GM12878 (cell line): ENCODE results near the gene METTL8. TPM values are rescaled to one million over a fixed set of nuclear protein-coding genes. Genes with fewer than 3 reads are reported as not detected.
A peak's percentile ranks its signal among the peaks of the same experiment; 100 is the strongest.

Experiments
- ATF7 ChIP-seq: fragments of 450-650 bp; IDR thresholded peaks from 2 replicates; pipeline ENCODE4 v1.6.1; 2016; ENCODE audit warnings: low read depth, mild to moderate bottlenecking
- BMI1 ChIP-seq: fragments of 450-650 bp; IDR thresholded peaks from 2 replicates; pipeline ENCODE4 v1.6.1; 2016; ENCODE audit warnings: mild to moderate bottlenecking, moderate library complexity, borderline replicate concordance
- CHD1 ChIP-seq: IDR thresholded peaks from 2 replicates; pipeline ENCODE4 v1.6.1; 2012; ENCODE audit warnings: low read depth, low read length, improper control_type of control experiment
- CREB1 ChIP-seq: IDR thresholded peaks from 2 replicates; pipeline ENCODE4 v1.6.1; 2012; ENCODE audit warnings: low read depth, mild to moderate bottlenecking, inconsistent platforms
- EED ChIP-seq: sonication (generic); IDR thresholded peaks from 2 replicates; pipeline ENCODE4 v1.6.1; 2016; ENCODE audit warnings: antibody characterized with exemption, low read depth
- EZH2 ChIP-seq: IDR thresholded peaks from 2 replicates; pipeline ENCODE4 v1.6.1; 2012; ENCODE audit warnings: low read depth, mild to moderate bottlenecking, control low read depth, inconsistent platforms, low read length, borderline replicate concordance; ENCODE audit not compliant: control insufficient read depth
- FOXK2 ChIP-seq: fragments of 450-650 bp; IDR thresholded peaks from 2 replicates; pipeline ENCODE4 v1.6.1; 2017; ENCODE audit warnings: mild to moderate bottlenecking, moderate library complexity
- IKZF2 ChIP-seq, 2 experiments: fragments of 450-650 bp; IDR thresholded peaks; 2 replicates each; pipeline ENCODE4 v1.6.1; 2017; ENCODE audit warnings: mild to moderate bottlenecking in 2 of 2, moderate library complexity in 2 of 2
- KDM1A ChIP-seq: fragments of 200-600 bp; sonication (generic); IDR thresholded peaks from 2 replicates; pipeline ENCODE4 v1.6.1; 2016; ENCODE audit warnings: borderline replicate concordance
- MEF2B ChIP-seq: fragments of 450-650 bp; IDR thresholded peaks from 2 replicates; pipeline ENCODE4 v1.6.1; 2018; ENCODE audit warnings: mild to moderate bottlenecking, moderate library complexity; ENCODE audit not compliant: partially characterized antibody, poor library complexity, severe bottlenecking
- MXI1 ChIP-seq: fragments of 150-350 bp; IDR thresholded peaks from 2 replicates; pipeline ENCODE4 v1.6.1; 2011; ENCODE audit warnings: low read depth, mild to moderate bottlenecking, inconsistent platforms, low read length, improper control_type of control experiment
- NRF1 ChIP-seq: conservative IDR thresholded peaks from 2 replicates; pipeline ENCODE4 v1.6.1; 2011; ENCODE audit warnings: mild to moderate bottlenecking, low read depth, low read length, improper control_type of control experiment
- PML ChIP-seq: IDR thresholded peaks from 2 replicates; pipeline ENCODE4 v1.6.1; 2012; ENCODE audit warnings: low read length, inconsistent platforms
- POLR2AphosphoS5 ChIP-seq: IDR thresholded peaks from 2 replicates; pipeline ENCODE4 v1.6.1; 2011; ENCODE audit warnings: mild to moderate bottlenecking, low read length, inconsistent platforms
- RAD21 ChIP-seq: IDR thresholded peaks from 2 replicates; pipeline ENCODE4 v1.6.1; 2011; ENCODE audit warnings: mild to moderate bottlenecking, low read depth, low read length, moderate library complexity; ENCODE audit not compliant: insufficient read depth
- RCOR1 ChIP-seq: conservative IDR thresholded peaks from 2 replicates; pipeline ENCODE4 v1.6.1; 2012; ENCODE audit warnings: low read depth, low read length, improper control_type of control experiment
- SREBF1 ChIP-seq: IDR thresholded peaks from 2 replicates; pipeline ENCODE4 v1.6.1; 2012; ENCODE audit warnings: mild to moderate bottlenecking, low read length
- ZNF384 ChIP-seq: IDR thresholded peaks from 2 replicates; pipeline ENCODE4 v1.6.1; 2012; ENCODE audit warnings: low read depth, mild to moderate bottlenecking, low read length, improper control_type of control experiment, borderline replicate concordance
- polyA plus RNA-seq, 11 experiments: library from polyadenylated mRNA; depleted of rRNA in 4 of 11; unstranded in 6 of 11; stranded (reverse) in 5 of 11; fragments of >200 nt; fragmentation: Nextera tagmentation in 4 of 11; fragmentation: Illumina TruSeq in 1 of 11; extraction: Ambion mirVana in 4 of 11; extraction: Trizol in 1 of 11; gene quantifications; 1 replicate in 1 of 11; 2 replicates in 10 of 11; pipeline versions ENCODE4 v1.2.1 to v1.2.3, GENCODE V29; 2011 to 2016; ENCODE audit warnings: inconsistent platforms in 2 of 11, missing spikeins in 2 of 11, low read depth in 1 of 11
- total RNA-seq, 4 experiments: library from RNA; depleted of rRNA in 3 of 4; stranded (reverse); fragments of >200 nt in 3 of 4; fragmentation: Illumina TruSeq in 1 of 4; extraction: Trizol in 1 of 4; gene quantifications; 2 replicates each; pipeline versions ENCODE4 v1.2.1 to v1.2.3, GENCODE V29; 2013 to 2021
- TF ChIP-seq, protein P1 (sequence below): fragments of 450-650 bp; IDR thresholded peaks from 2 replicates; pipeline ENCODE4 v1.6.1; 2017; ENCODE audit warnings: mild to moderate bottlenecking
- TF ChIP-seq, protein P2 (sequence below): fragments of 450-650 bp; formaldehyde crosslinking; IDR thresholded peaks from 2 replicates; pipeline ENCODE4 v1.5.0; 2022; ENCODE audit warnings: mild to moderate bottlenecking, missing genetic modification characterization
- TF ChIP-seq, protein P3 (sequence below): fragments of 450-650 bp; IDR thresholded peaks from 2 replicates; pipeline ENCODE4 v1.6.1; 2018; ENCODE audit warnings: borderline replicate concordance, mild to moderate bottlenecking; ENCODE audit not compliant: partially characterized antibody
- TF ChIP-seq, protein P4 (sequence below): IDR thresholded peaks from 2 replicates; pipeline ENCODE4 v1.6.1; 2011; ENCODE audit warnings: low read depth, mild to moderate bottlenecking, low read length, moderate library complexity, borderline replicate concordance; ENCODE audit errors: extremely low read depth

METTL8 gene
- total and polyA plus RNA-seq, 10 of the 15 experiments (the other 5 are each of a cell fraction or from before 2014, with no cell fraction given), result 30.8 to 96.3 (median 51.5) TPM

DNA sequence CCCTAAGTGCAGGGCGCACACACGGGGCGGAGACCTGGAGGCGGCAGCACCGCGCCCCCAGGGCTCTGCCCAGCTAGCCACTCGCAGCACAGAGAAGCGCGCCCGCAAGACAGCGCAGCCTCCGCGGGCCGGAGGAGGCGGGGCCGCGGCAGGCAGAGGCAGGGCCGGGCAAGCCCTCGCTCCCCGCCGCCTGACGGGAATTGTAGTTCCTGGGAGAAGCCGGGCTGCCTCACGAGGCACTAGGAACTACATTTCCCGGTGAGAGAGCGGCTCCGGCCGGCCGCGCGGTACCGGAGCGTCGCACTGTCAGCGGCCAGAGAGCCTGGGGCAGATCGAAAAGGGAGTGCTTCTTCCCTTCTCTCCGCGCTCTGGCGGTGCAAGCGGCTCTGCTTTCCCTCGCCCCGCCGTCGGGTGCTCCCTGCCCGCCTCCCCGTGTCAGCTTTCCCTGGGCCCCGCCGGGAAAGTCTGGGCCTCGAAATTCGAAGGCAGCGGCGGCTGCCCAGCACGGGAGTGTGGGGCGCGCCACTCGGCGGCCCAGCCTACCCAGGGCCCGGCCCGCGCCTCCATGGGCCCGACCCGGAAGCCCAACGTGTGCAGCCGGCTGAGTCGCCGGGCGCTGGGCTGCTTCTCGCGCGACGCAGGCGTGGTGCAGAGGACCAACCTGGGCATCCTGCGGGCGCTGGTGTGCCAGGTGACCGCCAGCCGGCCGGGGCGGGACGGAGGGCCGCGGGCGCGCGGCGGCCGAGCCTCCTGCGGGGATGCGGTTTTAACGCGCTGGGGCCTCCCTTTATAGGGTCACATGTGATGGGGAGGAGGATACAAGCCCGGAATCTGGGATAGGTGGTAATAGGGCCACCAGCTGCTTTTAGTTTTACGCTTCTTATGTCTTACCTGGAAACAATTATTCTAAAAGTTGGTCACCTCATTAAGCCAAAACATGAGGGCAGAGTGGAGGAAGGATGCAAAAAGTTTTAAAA lies 511 bp upstream of the METTL8 start, which contains the start of gene DCAF17 (continued):
- TF ChIP-seq, protein P1, sequence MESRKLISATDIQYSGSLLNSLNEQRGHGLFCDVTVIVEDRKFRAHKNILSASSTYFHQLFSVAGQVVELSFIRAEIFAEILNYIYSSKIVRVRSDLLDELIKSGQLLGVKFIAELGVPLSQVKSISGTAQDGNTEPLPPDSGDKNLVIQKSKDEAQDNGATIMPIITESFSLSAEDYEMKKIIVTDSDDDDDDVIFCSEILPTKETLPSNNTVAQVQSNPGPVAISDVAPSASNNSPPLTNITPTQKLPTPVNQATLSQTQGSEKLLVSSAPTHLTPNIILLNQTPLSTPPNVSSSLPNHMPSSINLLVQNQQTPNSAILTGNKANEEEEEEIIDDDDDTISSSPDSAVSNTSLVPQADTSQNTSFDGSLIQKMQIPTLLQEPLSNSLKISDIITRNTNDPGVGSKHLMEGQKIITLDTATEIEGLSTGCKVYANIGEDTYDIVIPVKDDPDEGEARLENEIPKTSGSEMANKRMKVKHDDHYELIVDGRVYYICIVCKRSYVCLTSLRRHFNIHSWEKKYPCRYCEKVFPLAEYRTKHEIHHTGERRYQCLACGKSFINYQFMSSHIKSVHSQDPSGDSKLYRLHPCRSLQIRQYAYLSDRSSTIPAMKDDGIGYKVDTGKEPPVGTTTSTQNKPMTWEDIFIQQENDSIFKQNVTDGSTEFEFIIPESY, result no peak
- TF ChIP-seq RCOR1 (no peak), PML (0 out of 2 replicates have a peak, but pooled peaks have one; percentile 38), EZH2 (no peak), BMI1 (no peak), IKZF2 (IDR thresholded peaks at IDR 0.05) (peak in 1 of 2 experiments; percentile 31; a peak in 2 of 4 replicates), RAD21 (no peak), CHD1 (no peak; the same call in 1 of the 2 replicates), KDM1A (no peak), SREBF1 (peak; percentile 73), POLR2AphosphoS5 (peak; percentile 89), MEF2B (no peak), EED (peak; percentile 18; the same call in 1 of the 2 replicates), NRF1 (peak; percentile 44), ZNF384 (no peak), CREB1 (peak; percentile 72), MXI1 (no peak; the same call in 1 of the 2 replicates), FOXK2 (no peak), ATF7 (no peak)
- TF ChIP-seq, protein P2, sequence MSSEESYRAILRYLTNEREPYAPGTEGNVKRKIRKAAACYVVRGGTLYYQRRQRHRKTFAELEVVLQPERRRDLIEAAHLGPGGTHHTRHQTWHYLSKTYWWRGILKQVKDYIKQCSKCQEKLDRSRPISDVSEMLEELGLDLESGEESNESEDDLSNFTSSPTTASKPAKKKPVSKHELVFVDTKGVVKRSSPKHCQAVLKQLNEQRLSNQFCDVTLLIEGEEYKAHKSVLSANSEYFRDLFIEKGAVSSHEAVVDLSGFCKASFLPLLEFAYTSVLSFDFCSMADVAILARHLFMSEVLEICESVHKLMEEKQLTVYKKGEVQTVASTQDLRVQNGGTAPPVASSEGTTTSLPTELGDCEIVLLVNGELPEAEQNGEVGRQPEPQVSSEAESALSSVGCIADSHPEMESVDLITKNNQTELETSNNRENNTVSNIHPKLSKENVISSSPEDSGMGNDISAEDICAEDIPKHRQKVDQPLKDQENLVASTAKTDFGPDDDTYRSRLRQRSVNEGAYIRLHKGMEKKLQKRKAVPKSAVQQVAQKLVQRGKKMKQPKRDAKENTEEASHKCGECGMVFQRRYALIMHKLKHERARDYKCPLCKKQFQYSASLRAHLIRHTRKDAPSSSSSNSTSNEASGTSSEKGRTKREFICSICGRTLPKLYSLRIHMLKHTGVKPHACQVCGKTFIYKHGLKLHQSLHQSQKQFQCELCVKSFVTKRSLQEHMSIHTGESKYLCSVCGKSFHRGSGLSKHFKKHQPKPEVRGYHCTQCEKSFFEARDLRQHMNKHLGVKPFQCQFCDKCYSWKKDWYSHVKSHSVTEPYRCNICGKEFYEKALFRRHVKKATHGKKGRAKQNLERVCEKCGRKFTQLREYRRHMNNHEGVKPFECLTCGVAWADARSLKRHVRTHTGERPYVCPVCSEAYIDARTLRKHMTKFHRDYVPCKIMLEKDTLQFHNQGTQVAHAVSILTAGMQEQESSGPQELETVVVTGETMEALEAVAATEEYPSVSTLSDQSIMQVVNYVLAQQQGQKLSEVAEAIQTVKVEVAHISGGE (CRISPR knock-in tag), result no peak
- TF ChIP-seq, protein P3, sequence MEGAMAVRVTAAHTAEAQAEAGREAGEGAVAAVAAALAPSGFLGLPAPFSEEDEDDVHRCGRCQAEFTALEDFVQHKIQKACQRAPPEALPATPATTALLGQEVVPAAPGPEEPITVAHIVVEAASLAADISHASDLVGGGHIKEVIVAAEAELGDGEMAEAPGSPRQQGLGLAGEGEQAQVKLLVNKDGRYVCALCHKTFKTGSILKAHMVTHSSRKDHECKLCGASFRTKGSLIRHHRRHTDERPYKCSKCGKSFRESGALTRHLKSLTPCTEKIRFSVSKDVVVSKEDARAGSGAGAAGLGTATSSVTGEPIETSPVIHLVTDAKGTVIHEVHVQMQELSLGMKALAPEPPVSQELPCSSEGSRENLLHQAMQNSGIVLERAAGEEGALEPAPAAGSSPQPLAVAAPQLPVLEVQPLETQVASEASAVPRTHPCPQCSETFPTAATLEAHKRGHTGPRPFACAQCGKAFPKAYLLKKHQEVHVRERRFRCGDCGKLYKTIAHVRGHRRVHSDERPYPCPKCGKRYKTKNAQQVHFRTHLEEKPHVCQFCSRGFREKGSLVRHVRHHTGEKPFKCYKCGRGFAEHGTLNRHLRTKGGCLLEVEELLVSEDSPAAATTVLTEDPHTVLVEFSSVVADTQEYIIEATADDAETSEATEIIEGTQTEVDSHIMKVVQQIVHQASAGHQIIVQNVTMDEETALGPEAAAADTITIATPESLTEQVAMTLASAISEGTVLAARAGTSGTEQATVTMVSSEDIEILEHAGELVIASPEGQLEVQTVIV, result peak; percentile 72
- TF ChIP-seq, protein P4, sequence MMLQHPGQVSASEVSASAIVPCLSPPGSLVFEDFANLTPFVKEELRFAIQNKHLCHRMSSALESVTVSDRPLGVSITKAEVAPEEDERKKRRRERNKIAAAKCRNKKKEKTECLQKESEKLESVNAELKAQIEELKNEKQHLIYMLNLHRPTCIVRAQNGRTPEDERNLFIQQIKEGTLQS, result no peak
